Stimulated activated CD8-positive, alpha-beta memory T cell treated with anti-CD3 and anti-CD28 coated beads, Interleukin-2, amount 100 ng/mL, for 1 hour (primary cell): ENCODE results near the gene ALX3.
A peak's percentile ranks its signal among the peaks of the same experiment; 100 is the strongest.

ENCODE experiments used
- DNase-seq, 2 donors: peaks; one replicate each; pipeline ENCODE4 v3.0.0-alpha.2; 2020; ENCODE audit warnings: low read depth in 2 of 2

Gene ALX3

GRCh38 chr1:110065841-110066240, 4.6 kb downstream of the ALX3 start:
- no peak for DNase-seq

GRCh38 chr1:110064576-110065337, 5.7 kb downstream of the ALX3 start:
- DNase-seq, result no peak

GRCh38 chr1:110063781-110064180, 6.7 kb downstream of the ALX3 start:
- no peak for DNase-seq

GRCh38 chr1:110062612-110063011, 7.9 kb downstream of the ALX3 start:
- DNase-seq, result no peak

- no peak for DNase-seq
These were observed 9.1 kb downstream of the ALX3 start for GRCh38 chr1:110061341-110061740.

GRCh38 chr1:110060662-110061060, 9.8 kb downstream of the ALX3 start:
- no peak for DNase-seq

- peak; percentile 40 to 45 for DNase-seq
These were observed 10.3 kb downstream of the ALX3 start for GRCh38 chr1:110060034-110060661.

- no peak for DNase-seq
These were observed 11.2 kb downstream of the ALX3 start for GRCh38 chr1:110059133-110059863.

- DNase-seq, result no peak
These were observed 11.9 kb downstream of the ALX3 start for GRCh38 chr1:110058591-110058990.

- no peak for DNase-seq
These were observed 12.4 kb downstream of the ALX3 start for GRCh38 chr1:110057963-110058518.

- no peak for DNase-seq
These were observed 13.7 kb downstream of the ALX3 start for GRCh38 chr1:110056776-110057175.

GRCh38 chr1:110056285-110056683, 14.2 kb downstream of the ALX3 start:
- no peak for DNase-seq

GRCh38 chr1:110055493-110056284, 14.8 kb downstream of the ALX3 start:
- no peak for DNase-seq

GRCh38 chr1:110053552-110054428, 16.7 kb downstream of the ALX3 start:
- DNase-seq, result peak; percentile 35 to 40

GRCh38 chr1:110051262-110051648, 19.2 kb downstream of the ALX3 start:
- no peak for DNase-seq

- no peak for DNase-seq
These were observed 19.7 kb downstream of the ALX3 start for GRCh38 chr1:110050602-110051261.

GRCh38 chr1:110049801-110050601, 20.5 kb downstream of the ALX3 start:
- no peak for DNase-seq

GRCh38 chr1:110048923-110049601, 21.4 kb downstream of the ALX3 start:
- no peak for DNase-seq

- no peak for DNase-seq
These were observed 22.2 kb downstream of the ALX3 start for GRCh38 chr1:110048240-110048639.
